Activated CD8-positive, alpha-beta memory T cell treated with anti-CD3 and anti-CD28 coated beads for 1 hour (primary cell): ENCODE measurements around the gene PDLIM1.
A peak's percentile ranks its signal among the peaks of the same experiment; 100 is the strongest.

Experiments
- DNase-seq, 2 donors: peaks; one replicate each; pipeline ENCODE4 v3.0.0-alpha.2; 2020; ENCODE audit warnings: low read depth in 1 of 2; ENCODE audit errors: extremely low read depth in 1 of 2

The PDLIM1 gene

DNA sequence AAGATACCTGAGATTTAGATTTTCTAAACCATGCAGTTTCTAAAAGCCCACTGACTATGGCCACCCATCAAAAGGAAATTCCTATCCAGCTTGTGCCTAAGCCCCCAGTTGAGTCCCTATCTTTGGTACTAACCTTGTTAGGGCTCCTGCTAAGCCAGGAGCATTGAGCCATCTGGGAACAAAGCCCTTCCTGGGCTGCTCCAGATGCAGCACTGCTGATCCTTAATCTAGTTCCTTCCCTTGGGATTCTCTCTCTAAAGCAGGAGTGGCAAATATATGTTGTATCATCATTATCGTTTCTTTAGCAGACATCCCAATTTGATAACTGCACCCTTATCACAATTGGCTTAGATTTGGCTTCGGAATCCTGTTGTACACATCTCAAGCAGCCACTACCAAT is 24.7 kb upstream of the PDLIM1 start:
- no peak for DNase-seq

DNA sequence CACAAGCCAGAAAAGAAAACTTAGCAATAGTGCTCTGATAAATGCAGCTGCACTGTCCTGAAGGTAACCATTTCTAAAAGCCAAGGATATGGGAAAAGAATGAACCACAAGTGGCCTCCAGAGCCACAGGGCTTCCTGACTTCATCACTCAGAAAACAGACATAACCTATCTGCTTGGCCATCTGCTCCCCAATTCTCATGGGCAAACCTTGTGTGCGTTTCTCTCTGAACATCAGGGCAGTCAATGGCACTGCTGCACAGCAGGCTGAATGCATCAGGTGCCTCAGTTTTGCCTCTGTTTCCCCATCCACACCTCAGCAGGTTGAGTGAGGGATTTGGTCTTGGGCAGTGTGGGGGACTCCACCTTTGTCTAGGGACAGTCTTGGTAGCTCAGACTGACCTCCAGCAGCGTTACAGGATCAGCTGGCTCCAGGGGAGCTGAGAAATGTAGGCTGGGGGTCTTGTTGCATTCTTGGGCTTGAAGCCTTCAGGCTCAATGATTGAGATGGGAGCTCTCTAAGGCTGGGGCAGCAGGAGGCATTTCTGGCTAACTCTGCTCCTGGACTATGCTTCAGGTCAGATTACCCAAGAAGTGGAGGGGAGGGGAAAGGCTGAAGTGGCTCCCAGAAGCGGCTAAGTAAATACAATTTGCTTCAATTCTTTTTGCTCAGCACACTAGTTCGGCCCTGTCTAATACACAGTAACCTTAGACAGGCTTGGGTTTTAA is 23.6 kb upstream of the PDLIM1 start:
- no peak for DNase-seq

DNA sequence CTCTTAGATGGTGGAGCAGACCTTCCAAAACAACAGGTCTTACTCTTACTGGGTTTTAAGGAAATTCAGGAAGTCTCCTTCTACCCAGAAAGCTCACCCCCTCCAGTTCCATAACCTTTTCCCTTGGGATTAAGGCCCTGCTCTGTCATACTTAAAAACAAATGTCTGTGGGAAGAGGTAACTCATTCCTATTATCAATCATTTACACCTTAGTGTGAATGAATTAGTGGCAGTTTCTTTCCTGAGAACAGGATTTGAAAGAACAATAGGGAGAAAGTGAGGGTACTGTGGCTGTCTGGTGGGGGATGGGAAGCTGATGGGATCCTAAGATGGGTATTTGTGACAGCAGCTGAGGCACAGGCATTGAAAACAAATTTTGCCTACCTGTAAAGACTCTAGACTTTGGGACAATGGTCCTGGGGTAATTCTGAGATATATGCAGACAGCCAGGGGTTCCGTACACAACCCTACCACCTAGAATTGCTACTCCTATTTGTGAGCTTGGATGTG is 22.2 kb upstream of the PDLIM1 start:
- DNase-seq, result no peak

DNA sequence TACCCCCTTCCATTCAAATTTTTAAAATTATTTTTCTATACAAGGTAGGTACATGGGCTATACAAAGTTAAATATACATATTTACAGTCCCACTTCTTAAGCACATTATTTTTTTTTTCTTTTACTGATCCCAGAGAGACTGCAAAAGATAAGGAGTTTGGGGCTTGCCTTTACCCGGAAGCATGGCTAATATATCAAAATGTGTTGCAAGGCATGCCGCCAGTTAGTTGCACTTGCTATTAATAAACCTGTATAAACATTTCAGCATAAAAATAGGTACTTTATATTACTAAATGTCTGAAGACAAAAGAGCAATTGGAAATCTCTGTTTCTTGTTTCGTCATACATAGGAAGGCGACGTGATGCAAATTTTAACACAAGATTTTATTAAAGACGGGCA is 21.5 kb upstream of the PDLIM1 start:
- DNase-seq, result no peak

DNA sequence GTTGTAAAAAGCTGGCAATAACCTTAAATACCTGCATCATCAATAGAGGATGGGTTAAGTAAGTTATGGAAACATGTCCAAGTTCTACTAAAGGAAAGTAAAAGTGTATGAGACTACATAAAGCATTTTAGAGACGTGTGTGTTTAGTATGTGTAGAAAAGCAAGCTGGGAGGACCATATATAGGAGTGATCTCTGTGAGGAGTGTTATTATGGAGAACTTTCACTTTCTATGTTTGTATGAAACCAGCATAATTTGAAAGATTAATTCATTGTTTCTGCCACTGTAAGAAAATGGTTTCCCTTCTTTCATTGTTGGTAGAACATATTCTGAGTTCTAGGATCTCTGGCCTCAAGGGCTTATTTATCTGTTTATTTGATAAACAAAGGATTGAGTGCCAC is 19.2 kb upstream of the PDLIM1 start:
- no peak for DNase-seq

DNA sequence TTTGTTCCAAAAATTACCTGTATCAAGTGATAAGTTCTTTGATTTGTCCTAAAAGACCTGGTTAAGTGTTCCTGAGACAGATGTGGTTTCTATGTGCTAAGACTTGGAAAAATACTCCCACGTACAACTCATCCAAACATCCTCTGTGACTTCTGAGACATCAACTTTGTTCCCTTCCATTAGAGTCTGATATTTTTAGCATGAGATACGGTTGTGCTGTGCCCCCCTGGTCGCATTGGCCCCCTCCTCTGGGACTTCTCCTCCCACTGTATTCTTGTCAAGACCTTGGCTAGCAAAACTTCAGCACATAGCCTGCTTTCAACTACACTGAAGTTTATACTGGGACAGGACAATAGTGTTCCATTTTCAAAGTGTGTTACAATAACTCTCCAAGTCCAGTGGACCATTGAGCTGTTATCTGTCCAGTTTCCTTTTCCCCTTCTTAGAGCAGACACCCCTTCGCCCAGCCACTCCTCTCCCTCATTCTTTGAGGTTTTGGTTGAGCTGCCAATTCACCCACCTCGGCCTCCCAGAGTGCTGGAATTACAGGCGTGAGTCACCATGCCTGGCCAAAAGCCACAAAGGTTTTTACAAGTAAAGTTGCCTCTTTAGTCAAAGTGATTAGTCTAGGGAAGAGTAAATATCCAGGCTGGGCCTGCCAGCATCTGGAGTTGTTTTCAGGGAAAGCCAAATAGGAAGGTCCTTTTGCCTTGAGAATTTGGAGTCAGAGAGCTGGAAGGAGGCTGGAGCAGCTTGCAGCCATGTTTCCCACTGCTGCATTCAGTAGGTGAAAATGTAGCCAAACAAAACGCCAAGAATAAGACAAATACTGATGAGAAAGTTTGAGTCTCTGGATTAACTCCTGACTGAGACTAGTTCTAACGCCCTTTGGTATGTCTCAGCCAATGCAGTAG is 17.8 kb upstream of the PDLIM1 start:
- DNase-seq, result no peak

DNA sequence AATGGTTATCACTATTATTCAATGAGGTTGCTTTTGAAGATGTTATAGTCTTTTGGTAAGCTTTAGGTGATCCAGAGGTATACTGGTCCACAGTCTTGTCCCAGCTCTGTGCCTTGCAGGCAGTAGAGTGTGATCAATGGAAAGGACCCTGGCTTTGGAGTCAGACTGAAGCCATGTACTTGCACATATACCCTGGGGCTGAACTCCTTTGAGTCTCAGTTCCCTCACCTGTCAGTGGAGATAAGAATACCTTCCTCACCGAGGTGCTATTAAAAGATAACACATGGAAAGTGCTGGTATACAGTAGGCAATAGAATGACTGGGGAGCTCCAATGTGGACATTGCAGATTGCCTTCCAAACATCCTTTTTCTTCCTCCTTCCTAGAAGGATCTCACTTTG is 16.0 kb upstream of the PDLIM1 start:
- DNase-seq, result no peak

DNA sequence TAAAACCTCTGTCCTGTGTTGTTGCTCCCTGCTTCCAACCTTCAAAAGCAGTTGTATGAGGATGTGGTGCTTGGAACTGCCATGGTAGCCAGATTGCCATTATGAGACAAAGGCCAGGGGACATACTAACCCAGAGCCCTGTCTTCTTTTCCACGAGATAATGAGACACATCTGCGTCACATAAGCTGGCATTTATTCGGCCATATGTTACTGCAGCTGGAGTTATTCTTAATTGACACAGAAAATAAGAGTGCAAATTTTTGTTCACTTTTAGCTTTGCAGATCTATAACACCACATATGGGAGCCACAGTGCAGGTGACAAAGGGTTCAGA is 15.5 kb upstream of the PDLIM1 start:
- no peak for DNase-seq

DNA sequence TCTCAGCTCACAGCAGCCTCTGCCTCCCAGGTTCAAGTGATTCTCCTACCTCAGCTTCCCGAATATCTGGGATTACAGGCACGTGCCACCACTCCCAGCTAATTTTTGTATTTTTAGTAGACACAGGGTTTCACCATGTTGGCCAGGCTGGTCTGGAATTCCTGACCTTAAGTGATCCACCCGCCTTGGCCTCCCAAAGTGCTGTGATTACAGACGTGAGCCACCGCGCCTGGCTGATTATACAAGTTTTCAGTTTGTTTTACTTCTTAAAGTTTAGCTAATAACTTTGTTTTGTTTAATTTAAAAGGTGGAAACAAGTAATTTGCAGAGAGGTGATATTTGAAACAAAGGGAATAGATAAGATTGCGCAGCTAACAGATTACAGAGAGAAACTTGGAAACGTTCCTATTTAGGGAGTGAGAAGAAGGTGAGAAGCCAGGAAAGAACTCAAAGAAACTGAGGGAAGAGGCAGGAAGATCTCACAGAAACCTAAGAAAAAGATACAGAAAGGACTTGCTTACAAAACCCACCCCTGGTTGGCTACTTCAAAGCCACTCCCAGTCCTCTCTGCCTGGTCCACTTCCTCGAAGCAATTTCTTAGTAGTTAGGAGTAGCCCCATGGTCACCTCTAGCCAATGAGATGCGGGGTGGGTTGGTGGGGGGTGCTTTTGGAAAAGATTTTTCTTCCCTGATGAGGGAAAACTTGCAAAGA is 15.0 kb upstream of the PDLIM1 start:
- no peak for DNase-seq

DNA sequence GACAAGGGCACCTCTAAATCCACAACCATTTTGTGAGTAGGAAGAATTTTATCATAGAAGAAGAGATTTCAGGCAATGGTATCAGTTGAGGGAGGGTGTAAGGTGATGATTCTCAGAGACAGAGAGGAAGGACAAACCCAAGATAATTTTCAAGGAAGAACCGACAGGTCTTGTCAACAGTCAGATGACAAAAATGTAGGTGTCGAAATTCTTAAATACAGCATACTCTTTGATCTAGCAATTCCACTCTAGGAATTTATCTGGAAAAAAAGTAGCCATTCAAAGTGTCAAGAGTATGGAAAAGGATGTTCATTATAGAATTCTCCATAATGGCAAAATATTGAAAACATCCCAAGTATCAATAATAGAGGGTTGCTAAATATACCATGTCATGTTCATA is 14.2 kb upstream of the PDLIM1 start:
- no peak for DNase-seq

DNA sequence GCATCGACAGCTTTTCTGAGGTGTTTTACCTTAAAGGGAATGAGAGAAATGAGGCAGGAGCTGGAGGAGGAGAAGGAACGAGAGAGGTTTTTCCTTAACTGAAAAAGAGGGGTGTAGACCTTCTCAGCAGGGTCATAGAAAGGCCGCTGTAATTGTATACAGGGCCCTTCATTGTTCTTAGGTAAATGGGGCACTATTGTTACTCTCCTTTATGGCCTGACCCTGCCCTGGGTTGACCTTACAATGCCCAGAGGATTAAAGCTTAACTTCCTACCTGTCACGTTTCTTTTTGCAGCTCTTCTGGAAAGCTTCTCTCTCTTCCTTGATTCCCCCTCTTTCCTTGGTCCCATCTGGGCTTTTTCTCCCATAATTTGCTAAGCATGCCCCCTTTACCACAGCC is 13.7 kb upstream of the PDLIM1 start:
- DNase-seq, result no peak

DNA sequence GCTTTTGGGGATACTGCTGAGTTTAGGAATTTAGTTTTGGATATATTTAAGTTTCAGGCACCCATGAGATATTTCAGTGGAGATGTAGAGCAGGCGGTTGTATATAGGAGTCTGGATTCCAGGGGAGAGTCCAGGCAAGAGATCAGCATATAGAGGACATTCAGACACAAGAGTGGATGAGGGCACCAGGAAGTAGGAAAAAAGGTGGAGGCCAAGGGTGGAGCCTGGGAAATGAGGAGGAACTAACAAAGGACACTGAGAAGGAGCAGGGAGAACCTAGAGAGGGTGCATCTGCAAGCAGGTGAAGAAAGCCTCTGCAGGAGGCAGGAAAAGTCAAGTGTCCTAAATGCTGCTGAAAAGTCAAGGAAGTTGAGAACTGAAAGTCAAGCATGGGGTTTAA is 13.1 kb upstream of the PDLIM1 start:
- DNase-seq, result no peak

DNA sequence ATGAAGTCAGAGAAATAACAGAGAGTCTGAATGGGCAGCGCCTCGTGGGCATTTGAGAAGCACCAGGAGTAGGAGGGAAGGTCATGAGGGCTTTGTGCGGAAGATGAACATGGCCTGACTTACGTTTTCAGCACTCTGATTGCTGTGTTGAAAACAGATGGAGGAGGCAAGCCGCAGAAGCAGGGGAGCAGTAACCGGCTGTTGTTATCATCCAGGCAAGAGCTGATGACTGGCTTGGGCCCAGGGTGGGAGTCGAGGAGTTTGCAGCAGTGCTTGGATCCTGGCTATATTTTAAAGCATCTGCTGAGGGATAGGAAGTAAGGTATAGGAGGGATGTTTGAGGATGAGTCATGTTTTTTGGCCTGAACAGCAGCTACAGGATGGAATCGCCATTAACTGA is 12.7 kb upstream of the PDLIM1 start:
- no peak for DNase-seq

DNA sequence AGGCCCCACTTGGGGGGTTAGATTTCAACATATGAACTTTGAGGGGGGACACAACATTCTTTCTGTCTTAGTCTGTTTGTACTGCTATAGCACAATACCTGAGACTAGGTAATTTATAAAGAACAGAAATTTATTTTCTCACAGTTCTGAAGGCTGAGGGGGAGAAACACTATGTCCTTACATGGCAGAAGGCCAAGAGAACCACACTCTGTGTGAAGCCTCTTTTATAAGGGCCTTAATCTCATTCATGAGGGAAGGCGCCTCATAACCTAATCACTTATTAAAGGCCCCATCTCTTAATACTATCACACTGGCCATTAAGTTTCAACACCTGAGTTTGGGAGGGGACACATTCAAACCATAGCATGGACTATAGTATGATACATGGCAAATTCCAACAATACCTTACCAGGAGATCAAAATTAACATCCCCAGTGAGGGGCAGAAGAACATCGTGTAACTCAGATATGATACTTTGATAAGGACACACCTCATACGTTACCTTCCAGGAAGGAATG is 9.3 kb upstream of the PDLIM1 start:
- no peak for DNase-seq

DNA sequence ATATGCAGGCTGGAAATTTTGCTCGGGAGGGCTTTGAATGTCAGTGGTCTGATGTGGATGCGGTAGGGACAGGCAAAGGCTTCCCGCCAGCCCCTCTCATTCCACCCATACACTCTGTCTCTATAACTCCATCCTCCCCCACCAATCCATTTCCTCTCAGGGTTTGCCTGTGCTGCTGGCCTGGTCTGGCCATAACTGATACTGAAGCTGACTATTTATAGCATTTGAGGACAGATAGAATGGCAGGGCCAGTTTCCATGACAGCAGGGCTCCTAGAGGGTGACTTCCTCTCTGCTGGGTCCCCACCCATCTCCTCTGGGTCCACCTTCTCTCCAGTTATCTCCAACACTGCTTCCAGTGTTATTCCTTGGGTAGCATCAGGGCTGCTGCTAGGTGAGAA is 6.6 kb upstream of the PDLIM1 start:
- no peak for DNase-seq

DNA sequence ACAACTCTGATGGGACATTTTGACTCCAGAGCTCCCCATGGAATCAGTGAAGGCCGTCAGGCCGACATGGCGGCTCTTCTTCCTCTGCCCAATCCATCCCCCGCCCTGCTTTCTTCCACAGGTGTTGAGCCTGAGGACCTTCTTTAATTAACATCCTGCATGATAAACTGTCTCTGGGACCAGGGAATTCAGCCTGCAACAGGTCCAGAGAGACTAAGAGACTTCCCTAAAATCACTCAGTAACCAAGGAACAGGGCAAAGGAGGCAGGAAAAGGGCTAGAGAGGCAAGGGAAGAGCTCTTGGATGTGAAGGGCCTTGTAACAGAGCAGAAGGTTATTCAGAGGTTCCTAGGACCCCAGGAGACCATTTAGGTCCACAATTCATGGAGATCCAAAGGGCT is 6.0 kb upstream of the PDLIM1 start:
- no peak for DNase-seq

DNA sequence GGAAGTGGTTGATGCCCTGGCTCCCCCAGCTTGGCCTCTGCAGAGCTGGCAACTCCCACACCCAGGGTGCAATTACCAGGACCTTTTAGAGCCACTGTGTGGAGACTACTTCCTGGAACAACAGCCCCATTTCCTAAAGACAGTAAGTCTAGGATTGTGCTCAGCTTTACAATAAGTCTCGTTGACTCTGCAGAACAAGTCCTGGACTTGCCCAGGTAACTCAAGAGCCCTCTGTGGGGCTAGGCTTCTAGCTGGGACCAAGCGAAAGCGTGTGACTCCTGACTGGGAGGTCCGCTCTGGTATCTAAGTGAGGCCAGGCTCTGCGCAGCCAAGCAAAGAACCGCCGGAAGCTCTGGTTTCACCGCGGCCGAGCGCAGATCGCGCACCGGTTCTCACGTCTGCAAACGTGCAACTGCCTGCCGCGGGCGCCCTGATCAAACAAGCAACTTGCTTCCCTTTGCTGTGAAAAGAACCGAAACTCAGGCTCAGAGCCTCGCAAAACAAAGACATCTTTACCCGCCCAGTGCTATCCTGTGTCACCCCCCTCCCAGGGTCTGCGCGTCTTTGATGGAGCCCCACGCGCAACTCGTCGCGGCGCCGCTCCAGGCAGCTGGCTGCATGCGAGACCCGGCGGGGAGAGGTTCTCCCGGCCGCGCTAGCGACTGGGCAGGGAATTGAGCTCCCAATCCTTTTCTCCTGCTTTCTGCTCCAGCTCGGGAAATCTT is 4.4 kb upstream of the PDLIM1 start:
- DNase-seq, result peak in 1 of 2 donors; percentile 8

DNA sequence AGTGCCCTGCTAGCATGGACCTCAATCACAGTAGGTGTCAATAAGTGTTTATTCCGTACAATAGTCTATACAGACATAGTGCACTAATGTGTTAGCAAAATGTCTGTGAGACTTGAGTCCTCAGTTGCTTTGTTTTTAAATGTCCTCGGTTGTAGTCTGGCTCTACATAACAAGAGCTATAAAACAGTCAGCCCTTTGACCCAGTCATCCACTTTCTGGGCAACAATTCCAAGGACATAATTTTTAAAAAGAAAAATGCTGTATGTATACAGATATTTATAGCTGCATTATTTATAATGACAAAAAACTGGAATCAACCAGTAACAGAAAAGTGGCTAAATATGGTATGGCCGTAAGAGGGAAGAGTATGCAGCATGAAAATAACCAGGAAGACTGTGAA is 2.8 kb upstream of the PDLIM1 start:
- no peak for DNase-seq

DNA sequence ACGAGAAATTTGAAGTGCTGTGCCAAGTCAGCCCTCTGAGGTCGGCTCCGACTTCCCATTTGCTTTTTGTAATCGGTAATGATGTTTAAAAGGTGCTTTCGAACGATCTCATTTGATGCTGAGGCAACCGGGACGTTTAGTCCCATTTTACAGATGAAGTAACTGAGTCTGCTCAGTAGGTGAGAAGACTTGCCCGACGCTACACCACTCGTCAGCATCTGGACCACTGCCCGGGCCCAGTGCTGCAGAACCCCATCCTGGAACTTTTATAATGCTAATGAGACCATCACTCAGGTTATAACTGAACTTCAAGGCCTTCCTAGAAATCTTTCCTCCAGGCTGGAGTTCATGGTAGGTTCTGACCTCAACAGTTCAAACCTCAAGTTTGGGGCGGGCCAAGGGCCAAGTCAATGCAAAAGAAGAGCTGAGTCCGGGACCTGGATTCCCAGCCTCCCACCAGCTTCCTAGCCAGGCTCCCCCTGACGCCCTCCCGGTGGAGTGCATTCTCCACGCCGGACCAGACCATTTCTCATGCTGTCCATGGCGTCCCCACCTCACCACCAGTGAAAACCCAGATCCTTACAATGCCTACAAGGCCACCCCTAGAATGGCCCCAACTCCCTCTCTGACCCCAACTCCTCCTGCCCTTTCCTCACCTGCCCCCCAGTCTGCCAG is 699 bp upstream of the PDLIM1 start:
- no peak for DNase-seq

DNA sequence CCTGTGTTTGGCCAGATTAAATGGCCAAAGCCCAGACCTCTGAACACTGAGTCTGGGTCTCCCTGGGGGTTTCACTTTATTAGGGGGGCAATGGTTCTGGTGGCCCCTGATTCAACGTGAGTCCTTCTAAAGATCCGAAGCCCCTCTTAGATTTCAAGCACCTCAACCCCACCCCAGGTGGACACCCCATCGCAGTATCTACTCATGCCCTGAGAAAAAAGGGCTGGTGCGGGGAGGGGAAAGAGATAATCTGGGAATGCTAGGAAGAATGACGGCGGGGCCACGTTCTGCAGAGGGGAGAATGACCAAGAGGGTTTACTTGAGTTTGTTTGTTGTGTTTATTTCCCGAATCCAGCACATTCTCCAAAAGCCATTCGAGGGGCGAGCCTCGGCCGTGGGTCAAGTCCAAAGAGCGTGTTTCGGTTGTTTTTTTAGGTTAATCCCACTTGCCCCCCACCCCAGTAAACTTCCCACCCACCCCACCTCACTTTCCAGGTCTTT is 832 bp downstream of the PDLIM1 start:
- no peak for DNase-seq
